ENCODE data around the gene FGF6. TPM values are rescaled to one million over a fixed set of nuclear protein-coding genes. Genes with fewer than 3 reads are reported as not detected.

The FGF6 gene
- total RNA-seq, 1 donor: not detected

- H3K4me3 ChIP-seq (ENCODE audit: low read depth, low read length): no peak overlapping the region
- no peak for DNase-seq (ENCODE audit: low read depth)
- TF ChIP-seq CTCF (IDR thresholded peaks at IDR 0.05; ENCODE audit: insufficient read depth, low read depth, low read length): no peak
Measured at GRCh38 chr12:4439736-4440135, 5.9 kb downstream of the FGF6 start.

GRCh38 chr12:4438834-4439596 lies 6.6 kb downstream of the FGF6 start:
- no peak for DNase-seq (ENCODE audit: low read depth)
- TF ChIP-seq CTCF (IDR thresholded peaks at IDR 0.05; ENCODE audit: insufficient read depth, low read depth, low read length): no peak

GRCh38 chr12:4435537-4435936 lies 10.1 kb downstream of the FGF6 start:
- H3K4me3 ChIP-seq (ENCODE audit: low read depth, low read length): no peak overlapping the region
- no peak for TF ChIP-seq CTCF (IDR thresholded peaks at IDR 0.05; ENCODE audit: insufficient read depth, low read depth, low read length)
- no peak for DNase-seq (ENCODE audit: low read depth)

More at GRCh38 chr12:4438834-4439596, 6.6 kb downstream of the FGF6 start:
- H3K4me3 ChIP-seq (ENCODE audit: low read depth, low read length): no peak overlapping the region

- H3K4me3 ChIP-seq (ENCODE audit: low read depth, low read length): no peak overlapping the region
- no peak for DNase-seq (ENCODE audit: low read depth)
- TF ChIP-seq CTCF (IDR thresholded peaks at IDR 0.05; ENCODE audit: insufficient read depth, low read depth, low read length): no peak
Measured at GRCh38 chr12:4434706-4435425, 10.7 kb downstream of the FGF6 start.

GRCh38 chr12:4434301-4434700 lies 11.3 kb downstream of the FGF6 start:
- no peak for DNase-seq (ENCODE audit: low read depth)
- H3K4me3 ChIP-seq (ENCODE audit: low read depth, low read length): no peak overlapping the region
- no peak for TF ChIP-seq CTCF (IDR thresholded peaks at IDR 0.05; ENCODE audit: insufficient read depth, low read depth, low read length)

- no peak for DNase-seq (ENCODE audit: low read depth)
- no peak overlapping the region for H3K4me3 ChIP-seq (ENCODE audit: low read depth, low read length)
- no peak for TF ChIP-seq CTCF (IDR thresholded peaks at IDR 0.05; ENCODE audit: insufficient read depth, low read depth, low read length)
Measured at GRCh38 chr12:4433745-4434058, 11.9 kb downstream of the FGF6 start.

All from fibroblast of villous mesenchyme (primary cell).